Measurements from ENCODE around the gene ZSWIM1.

ZSWIM1 gene

GRCh38 chr20:45878076-45878761, 2.8 kb upstream of the ZSWIM1 start:
- DNase-seq (ENCODE audit: low read depth): peak; percentile 75
- TF ChIP-seq CTCF (conservative IDR thresholded peaks at IDR 0.05; ENCODE audit: low read length): no peak
- no peak overlapping the region for H3K4me3 ChIP-seq (ENCODE audit: low read length)

DNA sequence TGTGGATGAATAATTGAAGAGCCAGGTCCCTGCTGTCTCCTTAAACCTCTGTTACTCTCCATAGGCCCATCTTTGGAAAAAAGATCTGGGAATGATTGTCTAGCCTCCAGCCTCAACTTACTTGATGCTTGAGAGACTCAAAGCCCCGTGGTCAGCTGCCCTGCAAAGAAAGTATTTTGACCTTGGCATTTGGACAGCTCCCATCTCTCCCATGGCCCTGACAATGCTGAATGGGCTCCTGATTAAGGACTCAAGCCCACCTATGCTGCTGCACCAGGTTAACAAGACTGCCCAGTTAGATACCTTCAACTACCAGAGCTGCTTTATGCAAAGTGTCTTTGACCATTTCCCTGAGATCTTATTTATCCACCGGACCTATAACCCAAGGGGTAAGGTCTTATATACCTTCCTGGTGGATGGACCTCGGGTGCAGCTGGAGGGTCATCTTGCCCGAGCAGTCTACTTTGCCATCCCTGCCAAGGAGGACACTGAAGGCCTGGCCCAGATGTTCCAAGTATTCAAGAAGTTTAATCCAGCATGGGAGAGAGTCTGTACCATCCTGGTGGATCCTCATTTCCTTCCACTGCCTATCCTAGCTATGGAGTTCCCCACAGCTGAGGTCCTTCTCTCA, 1.6 kb downstream of the ZSWIM1 start:
- H3K4me3 ChIP-seq (ENCODE audit: low read length): no peak overlapping the region
- no peak for TF ChIP-seq CTCF (conservative IDR thresholded peaks at IDR 0.05; ENCODE audit: low read length)
- no peak for DNase-seq (ENCODE audit: low read depth)

GRCh38 chr20:45883100-45883469, 2.1 kb downstream of the ZSWIM1 start:
- TF ChIP-seq CTCF (conservative IDR thresholded peaks at IDR 0.05; ENCODE audit: low read length): no peak
- DNase-seq (ENCODE audit: low read depth): no peak
- H3K4me3 ChIP-seq (ENCODE audit: low read length): no peak overlapping the region

DNA sequence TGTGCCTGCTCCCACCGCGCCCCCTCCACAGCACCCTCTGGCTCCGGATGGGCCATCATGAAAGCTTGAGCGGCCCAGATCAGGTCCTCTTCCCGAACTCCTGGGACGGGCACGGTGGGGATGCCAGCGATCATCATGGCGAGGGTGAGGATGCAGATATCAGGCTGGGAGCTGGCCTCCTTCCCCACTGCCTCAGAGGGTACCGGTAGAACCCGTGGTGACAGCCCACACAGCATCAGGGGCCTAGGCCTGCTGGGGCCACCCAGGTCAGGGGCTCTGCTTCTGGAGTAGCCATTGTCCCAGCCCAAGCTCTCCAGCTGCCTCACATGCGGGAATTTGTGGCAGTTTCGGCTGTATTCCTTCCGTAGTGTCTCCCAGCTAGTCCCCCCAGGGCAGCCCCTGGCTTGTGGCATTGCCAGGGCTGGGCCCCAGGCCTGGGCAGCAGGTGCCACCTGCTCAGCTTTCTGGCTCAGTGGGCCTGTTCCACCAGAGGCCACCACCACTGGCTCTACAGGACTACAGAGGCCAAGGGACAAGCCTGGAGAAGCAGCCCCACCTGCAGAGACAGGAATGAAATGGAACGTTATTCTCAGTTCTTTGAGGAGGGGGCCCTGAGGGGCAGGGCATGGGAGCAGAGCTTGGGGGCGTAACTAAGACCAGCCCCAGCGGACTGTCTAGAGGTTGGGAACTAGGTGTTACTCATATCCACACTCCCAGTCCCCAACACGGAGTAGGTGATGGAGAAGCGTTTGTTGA, 5.7 kb downstream of the ZSWIM1 start:
- no peak for DNase-seq (ENCODE audit: low read depth)
- no peak for TF ChIP-seq CTCF (conservative IDR thresholded peaks at IDR 0.05; ENCODE audit: low read length)
- H3K4me3 ChIP-seq (ENCODE audit: low read length): no peak overlapping the region

DNA sequence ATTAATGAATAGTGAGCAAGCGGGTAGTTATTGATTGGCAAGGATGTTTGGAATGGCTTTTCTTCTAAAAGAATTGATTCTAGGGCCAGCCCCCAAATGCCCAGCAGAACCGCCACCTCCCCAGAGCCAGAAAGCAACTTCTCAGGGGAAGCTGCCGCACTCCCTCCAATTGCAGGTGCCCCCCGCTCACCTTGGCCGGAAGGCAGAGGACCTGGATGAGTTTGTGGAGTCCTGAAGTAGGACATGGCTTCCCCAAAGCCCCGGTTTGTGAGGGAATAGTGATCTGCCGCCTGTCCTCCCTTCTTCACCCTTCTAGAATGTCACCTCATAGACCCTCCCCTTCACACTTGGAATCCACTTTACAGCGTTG, 6.3 kb downstream of the ZSWIM1 start, which contains the start of gene SPATA25:
TSS of gene SPATA25 (minus strand) at position 277 of the 370 bp plus-strand sequence. CDS start at position 245, 32 bp downstream.
- no peak for TF ChIP-seq CTCF (conservative IDR thresholded peaks at IDR 0.05; ENCODE audit: low read length)
- no peak within 1 kb of the TSS for H3K4me3 ChIP-seq (ENCODE audit: low read length)
- DNase-seq (ENCODE audit: low read depth): no peak

GRCh38 chr20:45888681-45889080, 7.7 kb downstream of the ZSWIM1 start:
- H3K4me3 ChIP-seq (ENCODE audit: low read length): no peak overlapping the region
- no peak for TF ChIP-seq CTCF (conservative IDR thresholded peaks at IDR 0.05; ENCODE audit: low read length)
- no peak for DNase-seq (ENCODE audit: low read depth)
